NB4 (cell line): ENCODE results near the gene TMEM263.

ENCODE experiments used
- CTCF ChIP-seq: IDR thresholded peaks from one replicate; pipeline ENCODE4 v1.5.1; 2012; ENCODE audit warnings: low read depth, low read length
- POLR2A ChIP-seq: IDR thresholded peaks from 2 replicates; pipeline ENCODE4 v1.6.1; 2011; ENCODE audit warnings: mild to moderate bottlenecking; ENCODE audit not compliant: insufficient read length; ENCODE audit errors: extremely low read depth

- TF ChIP-seq CTCF (no peak), POLR2A (no peak)
These were observed 19.4 kb downstream of the TMEM263 start for GRCh38 chr12:106975098-106975497.
